ENCODE data around the gene PROC. TPM values are rescaled to one million over a fixed set of nuclear protein-coding genes. Genes with fewer than 3 reads are reported as not detected.

PROC gene
- total RNA-seq, result 0.24 to 0.25 TPM (median 0.25 TPM) in 3 replicates

DNA sequence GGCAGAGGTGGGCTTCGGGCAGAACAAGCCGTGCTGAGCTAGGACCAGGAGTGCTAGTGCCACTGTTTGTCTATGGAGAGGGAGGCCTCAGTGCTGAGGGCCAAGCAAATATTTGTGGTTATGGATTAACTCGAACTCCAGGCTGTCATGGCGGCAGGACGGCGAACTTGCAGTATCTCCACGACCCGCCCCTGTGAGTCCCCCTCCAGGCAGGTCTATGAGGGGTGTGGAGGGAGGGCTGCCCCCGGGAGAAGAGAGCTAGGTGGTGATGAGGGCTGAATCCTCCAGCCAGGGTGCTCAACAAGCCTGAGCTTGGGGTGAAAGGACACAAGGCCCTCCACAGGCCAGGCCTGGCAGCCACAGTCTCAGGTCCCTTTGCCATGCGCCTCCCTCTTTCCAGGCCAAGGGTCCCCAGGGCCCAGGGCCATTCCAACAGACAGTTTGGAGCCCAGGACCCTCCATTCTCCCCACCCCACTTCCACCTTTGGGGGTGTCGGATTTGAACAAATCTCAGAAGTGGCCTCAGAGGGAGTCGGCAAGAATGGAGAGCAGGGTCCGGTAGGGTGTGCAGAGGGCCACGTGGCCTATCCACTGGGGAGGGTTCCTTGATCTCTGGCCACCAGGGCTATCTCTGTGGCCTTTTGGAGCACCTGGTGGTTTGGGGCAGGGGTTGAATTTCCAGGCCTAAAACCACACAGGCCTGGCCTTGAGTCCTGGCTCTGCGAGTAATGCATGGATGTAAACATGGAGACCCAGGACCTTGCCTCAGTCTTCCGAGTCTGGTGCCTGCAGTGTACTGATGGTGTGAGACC lies at the start of gene PROC:
Gene PROC, plus strand, starts transcription at position 128 of the 812 bp plus-strand sequence. CDS start 1,516 bp downstream, outside the sequence.
- H3K27me3 Mint-ChIP-seq (ENCODE audit: low read depth), result peaks cover 45% of the 10 kb centered on the region
- H3K27ac Mint-ChIP-seq, result no peak within 1 kb of the TSS
- H3K4me3 Mint-ChIP-seq, result no peak within 1 kb of the TSS
- DNase-seq (ENCODE audit: low spot score in 2 of 2, unreplicated experiment in 2 of 2), result no peak
- H3K9me3 Mint-ChIP-seq, result peaks cover 5% of the 10 kb centered on the region
- H3K36me3 Mint-ChIP-seq, result peaks cover 2% of the 10 kb centered on the region
- no peak for TF ChIP-seq CTCF (IDR thresholded peaks at IDR 0.05; ENCODE audit: unreplicated experiment)
- H3K4me1 Mint-ChIP-seq, result peaks cover 23% of the 10 kb centered on the region

DNA sequence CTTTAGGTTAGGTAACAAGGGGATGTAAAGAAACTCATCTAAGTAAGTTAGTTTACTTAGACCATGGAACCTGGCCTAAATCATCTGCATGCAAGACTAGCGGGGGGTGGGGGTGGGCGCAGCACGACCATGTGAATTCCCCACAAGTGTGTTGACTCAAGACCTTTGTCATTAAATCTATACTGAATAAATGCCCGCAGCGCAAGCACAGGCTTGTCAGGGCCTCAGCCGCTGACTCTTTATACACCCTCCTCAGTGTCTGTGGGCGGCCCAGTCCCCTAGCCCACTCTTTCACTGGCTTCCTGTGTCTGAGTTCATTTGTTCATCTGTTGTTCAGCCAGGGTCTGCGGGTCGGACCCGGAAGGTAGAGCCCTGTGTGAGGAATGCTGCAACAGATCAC lies 48.2 kb upstream of the PROC start:
- no peak for TF ChIP-seq CTCF (IDR thresholded peaks at IDR 0.05; ENCODE audit: unreplicated experiment)
- no peak for DNase-seq (ENCODE audit: low spot score in 2 of 2, unreplicated experiment in 2 of 2)
- Mint-ChIP-seq H3K9me3 (peaks cover 53% of the 10 kb centered on the region), H3K4me3 (no peak overlapping the region), H3K4me1 (peaks cover 7% of the 10 kb centered on the region), H3K27me3 (ENCODE audit: low read depth) (no peaks in the 10 kb centered on the region), H3K27ac (no peak overlapping the region), H3K36me3 (peaks cover 51% of the 10 kb centered on the region)

GRCh38 chr2:127371037-127371436 lies 47.2 kb upstream of the PROC start:
- H3K27ac Mint-ChIP-seq, result no peak overlapping the region
- no peak for DNase-seq (ENCODE audit: low spot score in 2 of 2, unreplicated experiment in 2 of 2)
- TF ChIP-seq CTCF (IDR thresholded peaks at IDR 0.05; ENCODE audit: unreplicated experiment), result no peak
- H3K4me1 Mint-ChIP-seq, result no peaks in the 10 kb centered on the region
- peaks cover 57% of the 10 kb centered on the region for H3K36me3 Mint-ChIP-seq
- no peaks in the 10 kb centered on the region for H3K27me3 Mint-ChIP-seq (ENCODE audit: low read depth)
- no peak overlapping the region for H3K4me3 Mint-ChIP-seq
- H3K9me3 Mint-ChIP-seq, result peaks cover 59% of the 10 kb centered on the region

- DNase-seq (ENCODE audit: low spot score in 2 of 2, unreplicated experiment in 2 of 2), result no peak
- peaks cover 66% of the 10 kb centered on the region for H3K36me3 Mint-ChIP-seq
- H3K27ac Mint-ChIP-seq, result no peak overlapping the region
- no peak overlapping the region for H3K4me3 Mint-ChIP-seq
- H3K4me1 Mint-ChIP-seq, result no peaks in the 10 kb centered on the region
- peaks cover 72% of the 10 kb centered on the region for H3K9me3 Mint-ChIP-seq
- TF ChIP-seq CTCF (IDR thresholded peaks at IDR 0.05; ENCODE audit: unreplicated experiment), result no peak
- H3K27me3 Mint-ChIP-seq (ENCODE audit: low read depth), result no peaks in the 10 kb centered on the region
Observed at GRCh38 chr2:127373362-127374083, 44.7 kb upstream of the PROC start.

DNA sequence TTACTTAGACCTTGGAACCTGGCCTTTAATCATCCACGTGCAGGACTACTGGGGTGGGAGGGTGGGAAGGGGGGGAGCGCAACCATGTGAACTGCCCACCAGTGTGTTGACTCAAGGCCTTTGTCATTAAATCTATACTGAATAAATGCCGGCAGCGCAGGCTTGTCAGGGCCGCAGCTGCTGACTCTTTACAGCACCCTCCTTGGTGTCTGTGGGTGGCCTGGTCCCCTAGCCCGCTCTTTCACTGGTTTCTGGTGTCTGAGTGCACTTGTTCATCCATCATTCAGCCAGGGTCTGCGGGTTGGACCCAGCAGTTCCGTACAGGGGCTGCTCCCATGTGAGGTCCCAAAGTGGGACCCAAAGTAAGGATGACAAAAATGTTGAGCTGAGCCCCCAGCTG lies 42.0 kb upstream of the PROC start:
- Mint-ChIP-seq H3K27ac (no peak overlapping the region), H3K9me3 (peaks cover 54% of the 10 kb centered on the region), H3K4me1 (peaks cover 4% of the 10 kb centered on the region), H3K4me3 (no peak overlapping the region), H3K27me3 (ENCODE audit: low read depth) (no peaks in the 10 kb centered on the region), H3K36me3 (peaks cover 48% of the 10 kb centered on the region)
- no peak for DNase-seq (ENCODE audit: low spot score in 2 of 2, unreplicated experiment in 2 of 2)
- TF ChIP-seq CTCF (IDR thresholded peaks at IDR 0.05; ENCODE audit: unreplicated experiment), result no peak

Measured in mesothelial cell of epicardium (in vitro differentiated cells).